H1 (cell line): ENCODE data around the gene KCTD16. TPM values are rescaled to one million over a fixed set of nuclear protein-coding genes. Genes with fewer than 3 reads are reported as not detected.

Experiments used
- CTCF ChIA-PET: fragments of 300-600 bp; sonication (Branson Sonifier 250); formaldehyde crosslinking; loops from one replicate; lab custom pipeline; 2021; ENCODE audit not compliant: partially characterized antibody; lab: Charles Lee
- POLR2A ChIA-PET: fragments of 300-600 bp; sonication (Branson Sonifier 250); formaldehyde crosslinking; loops from one replicate; lab custom pipeline; 2021; ENCODE audit warnings: inconsistent platforms; ENCODE audit not compliant: partially characterized antibody; lab: Charles Lee
- DNase-seq, 2 experiments: peaks; one replicate each; pipeline versions ENCODE4 v3.0.0 to v3.0.0-alpha.2; 2010 to 2022; ENCODE audit warnings: low spot score in 2 of 2, low read depth in 1 of 2, mixed read lengths in 1 of 2
- FAIRE-seq: peaks from 2 replicates; lab custom pipeline; 2011; peaks lifted over from hg19 to GRCh38; lab: Jason Lieb, UNC
- H2AFZ ChIP-seq: 2 replicates; pipeline ENCODE4 v1.8.1; 2012; ENCODE audit warnings: low read length, inconsistent platforms
- H2AK5ac ChIP-seq: 2 replicates; pipeline ENCODE4 v1.6.1; 2013; ENCODE audit warnings: low read depth, low read length
- H2BK120ac ChIP-seq: replicated peaks from 2 replicates; pipeline ENCODE3; 2013; ENCODE audit warnings: low read depth, low read length, inconsistent platforms
- H2BK12ac ChIP-seq: 2 replicates; pipeline ENCODE4 v1.6.1; 2013; ENCODE audit warnings: low read depth, low read length
- H2BK15ac ChIP-seq: 2 replicates; pipeline ENCODE4 v1.6.1; 2013; ENCODE audit warnings: low read length
- H2BK20ac ChIP-seq: 2 replicates; pipeline ENCODE4 v1.6.1; 2013; ENCODE audit warnings: low read length
- H2BK5ac ChIP-seq: 2 replicates; pipeline ENCODE4 v1.6.1; 2013; ENCODE audit warnings: low read depth, low read length
- H3K14ac ChIP-seq: 2 replicates; pipeline ENCODE4 v1.6.1; 2013; ENCODE audit warnings: inconsistent platforms; ENCODE audit not compliant: insufficient read length
- H3K18ac ChIP-seq: 2 replicates; pipeline ENCODE4 v1.6.1; 2013; ENCODE audit warnings: low read length; ENCODE audit errors: extremely low read depth
- H3K23ac ChIP-seq: 2 replicates; pipeline ENCODE4 v1.6.1; 2013; ENCODE audit warnings: inconsistent platforms; ENCODE audit not compliant: insufficient read length
- H3K23me2 ChIP-seq: 2 replicates; pipeline ENCODE4 v1.6.1; 2013; ENCODE audit warnings: low read depth, low read length
- H3K27ac ChIP-seq: 2 replicates; pipeline ENCODE4 v1.6.1; 2011; ENCODE audit warnings: low read depth, low read length, inconsistent platforms
- H3K27me3 ChIP-seq, 4 experiments: replicated peaks in 1 of 4; 1 replicate in 1 of 4; 2 replicates in 3 of 4; pipeline versions ENCODE4 v1.6.1 to v1.8.1; 2011 to 2013; ENCODE audit warnings: low read length in 3 of 4, mild to moderate bottlenecking in 3 of 4, inconsistent platforms in 2 of 4, mixed read lengths in 2 of 4, moderate library complexity in 1 of 4; ENCODE audit not compliant: control insufficient read depth in 3 of 4, insufficient read depth in 3 of 4; ENCODE audit errors: extremely low read depth in 1 of 4
- H3K36me3 ChIP-seq, 4 experiments: 2 replicates each; pipeline versions ENCODE4 v1.6.1 to v1.8.1; 2011 to 2013; ENCODE audit warnings: mild to moderate bottlenecking in 4 of 4, low read length in 3 of 4, moderate library complexity in 2 of 4, control low read depth in 1 of 4, inconsistent platforms in 1 of 4; ENCODE audit not compliant: insufficient read depth in 4 of 4, control insufficient read depth in 2 of 4
- H3K4ac ChIP-seq: replicated peaks from 2 replicates; pipeline ENCODE3; 2013; ENCODE audit warnings: low read length, low read depth, mixed read lengths, inconsistent platforms; ENCODE audit not compliant: insufficient read length
- H3K4me1 ChIP-seq, 4 experiments: replicated peaks in 1 of 4; 1 replicate in 1 of 4; 2 replicates in 3 of 4; pipeline versions ENCODE4 v1.6.1 to v1.8.1; 2011 to 2013; ENCODE audit warnings: low read length in 3 of 4, inconsistent platforms in 2 of 4, mixed read lengths in 1 of 4; ENCODE audit not compliant: insufficient read depth in 4 of 4, control insufficient read depth in 3 of 4
- H3K4me2 ChIP-seq, 2 experiments: 2 replicates each; pipeline versions ENCODE4 v1.6.1 to v1.8.1; 2011 to 2013; ENCODE audit warnings: low read depth in 2 of 2, low read length in 2 of 2, control low read depth in 1 of 2, inconsistent platforms in 1 of 2, mild to moderate bottlenecking in 1 of 2; ENCODE audit not compliant: insufficient read depth in 1 of 2
- H3K4me3 ChIP-seq, 4 experiments: fragments of 200-600, 300-600 bp in 1 of 4; sonication (generic), shearing (Covaris generic), sonication (Bioruptor Twin) in 1 of 4; 2 replicates each; pipeline versions ENCODE4 v1.5.1 to v1.8.1; 2011 to 2016; ENCODE audit warnings: low read length in 4 of 4, low read depth in 3 of 4, control low read depth in 2 of 4, inconsistent platforms in 2 of 4, mild to moderate bottlenecking in 2 of 4, mixed read lengths in 1 of 4, moderate library complexity in 1 of 4; ENCODE audit not compliant: insufficient read depth in 2 of 4; ENCODE audit errors: extremely low read depth in 1 of 4
- H3K56ac ChIP-seq: replicated peaks from 2 replicates; pipeline ENCODE3; 2013; ENCODE audit warnings: low read depth, mild to moderate bottlenecking, mixed read lengths, low read length, inconsistent platforms; ENCODE audit not compliant: insufficient read length
- H3K79me1 ChIP-seq: 2 replicates; pipeline ENCODE4 v1.6.1; 2013; ENCODE audit warnings: low read depth, low read length, control low read depth
- H3K79me2 ChIP-seq, 2 experiments: 2 replicates each; pipeline versions ENCODE4 v1.6.1 to v1.8.1; 2012 to 2013; ENCODE audit warnings: low read length in 2 of 2, mild to moderate bottlenecking in 2 of 2, inconsistent platforms in 1 of 2; ENCODE audit not compliant: insufficient read depth in 2 of 2, control insufficient read depth in 1 of 2
- H3K9ac ChIP-seq, 4 experiments: replicated peaks in 1 of 4; 1 replicate in 1 of 4; 2 replicates in 3 of 4; pipeline versions ENCODE4 v1.6.1 to v1.8.1; 2011 to 2013; ENCODE audit warnings: low read depth in 3 of 4, low read length in 3 of 4, control low read depth in 2 of 4, mild to moderate bottlenecking in 2 of 4, moderate library complexity in 2 of 4, inconsistent platforms in 1 of 4; ENCODE audit errors: extremely low read depth in 1 of 4
- H3K9me3 ChIP-seq, 2 experiments: 2 replicates each; pipeline versions ENCODE4 v1.6.1 to v1.8.1; 2012 to 2013; ENCODE audit warnings: mild to moderate bottlenecking in 2 of 2, moderate library complexity in 2 of 2, control low read depth in 1 of 2, inconsistent platforms in 1 of 2, low read depth in 1 of 2, low read length in 1 of 2, mixed read lengths in 1 of 2; ENCODE audit not compliant: insufficient read depth in 2 of 2
- H4K20me1 ChIP-seq, 2 experiments: replicated peaks in 1 of 2; 2 replicates each; pipeline versions ENCODE3 to v1.8.1; 2011 to 2013; ENCODE audit warnings: inconsistent platforms in 2 of 2, low read length in 2 of 2, mild to moderate bottlenecking in 1 of 2; ENCODE audit not compliant: insufficient read depth in 2 of 2, control insufficient read depth in 1 of 2
- H4K5ac ChIP-seq: 2 replicates; pipeline ENCODE4 v1.6.1; 2013; ENCODE audit warnings: low read length, low read depth, mixed read lengths, inconsistent platforms; ENCODE audit not compliant: insufficient read length
- H4K8ac ChIP-seq: 2 replicates; pipeline ENCODE4 v1.8.0; 2013; ENCODE audit warnings: mild to moderate bottlenecking, moderate library complexity, low read length, inconsistent platforms; ENCODE audit not compliant: insufficient read depth; ENCODE audit errors: extremely low read depth
- H4K91ac ChIP-seq: replicated peaks from 2 replicates; pipeline ENCODE3; 2013; ENCODE audit warnings: low read length, mixed read lengths, inconsistent platforms; ENCODE audit not compliant: insufficient read length
- POU5F1 ChIP-seq: IDR thresholded peaks from 2 replicates; pipeline ENCODE4 v1.6.1; 2011; ENCODE audit warnings: low read depth, mild to moderate bottlenecking, low read length, moderate library complexity
- RXRA ChIP-seq: IDR thresholded peaks from 2 replicates; pipeline ENCODE4 v1.6.1; 2011; ENCODE audit warnings: low read depth, mild to moderate bottlenecking, low read length, moderate library complexity; ENCODE audit not compliant: insufficient read depth
- SRF ChIP-seq: IDR thresholded peaks from 2 replicates; pipeline ENCODE4 v1.6.1; 2011; ENCODE audit warnings: mild to moderate bottlenecking, low read depth, low read length, moderate library complexity
- WGBS, 2 experiments: shearing (Covaris generic) in 1 of 2; methylation state at CpG; one replicate each; pipeline versions ENCODE4 v1.1.6 to v1.1.7; 2013 to 2015; ENCODE audit warnings: low lambda C conversion rate in 2 of 2, mixed read lengths in 2 of 2, inconsistent platforms in 1 of 2, low coverage in 1 of 2, missing lambda C conversion rate in 1 of 2; ENCODE audit not compliant: insufficient replicate concordance in 2 of 2, insufficient coverage in 1 of 2, insufficient read length in 1 of 2; ENCODE audit errors: extremely low coverage in 1 of 2, missing lambda C conversion rate in 1 of 2; 5-methylcytosine and 5-hydroxymethylcytosine counted together
- polyA plus RNA-seq, 7 experiments: library from polyadenylated mRNA; depleted of rRNA in 3 of 7; stranded (reverse) in 5 of 7; unstranded in 2 of 7; fragments of >200 nt in 5 of 7; fragments of 200-250 nt in 2 of 7; gene quantifications; 1 replicate in 5 of 7; 2 replicates in 1 of 7; 4 replicates in 1 of 7; pipeline versions ENCODE4 v1.2.1 to v1.2.3, GENCODE V29; 2011 to 2013; ENCODE audit warnings: missing spikeins in 2 of 7, mixed read lengths in 2 of 7
- total RNA-seq: library from RNA; stranded (reverse); fragmentation: NEBNext Ultra II Directional; extraction: Animal tissue kit (Norgen Biotek cat#: 25700); gene quantifications from 2 replicates; pipeline ENCODE4 v1.2.1, GENCODE V29; 2021

The KCTD16 gene
- total and polyA plus RNA-seq, 2 of the 8 experiments (the other 6 are each of a cell fraction or from before 2014, with no cell fraction given), result 0.03 to 0.24 TPM

DNA sequence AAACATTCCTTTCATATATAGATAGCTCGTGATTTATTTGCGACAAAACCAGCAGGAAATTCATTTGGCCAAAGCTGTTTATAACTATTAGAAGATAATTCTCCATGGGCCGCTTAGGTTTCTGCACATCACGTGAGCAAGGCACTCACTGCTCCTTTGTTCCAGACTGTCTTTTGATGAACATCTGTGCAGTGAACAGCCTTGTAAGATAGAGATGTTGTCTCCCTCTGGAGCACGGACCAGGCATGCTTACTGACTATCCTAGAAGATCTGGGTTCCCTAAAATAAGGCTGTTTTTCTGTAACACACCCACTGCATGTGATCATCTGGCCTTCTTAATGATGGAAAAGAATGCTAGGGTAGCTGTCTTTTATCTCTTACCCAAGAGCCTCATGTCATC, 31.1 kb upstream of the KCTD16 start:
- no peak overlapping the region for H4K8ac ChIP-seq
- no peak overlapping the region for H3K4ac ChIP-seq
- no peaks in the 10 kb centered on the region for H3K27me3 ChIP-seq
- no peak overlapping the region for H2AFZ ChIP-seq
- DNase-seq (no peak), FAIRE-seq (no peak)
- H2BK15ac ChIP-seq, result no peak overlapping the region
- H2AK5ac ChIP-seq, result no peak overlapping the region
- H3K18ac ChIP-seq, result no peak overlapping the region
- no peak overlapping the region for H3K9ac ChIP-seq
- H3K4me3 ChIP-seq, result no peak overlapping the region
- H4K5ac ChIP-seq, result no peak overlapping the region
- no peaks in the 10 kb centered on the region for H3K9me3 ChIP-seq
- H3K23me2 ChIP-seq, result peaks cover 2% of the 10 kb centered on the region; the same call in 1 of the 2 replicates
- no peaks in the 10 kb centered on the region for H3K36me3 ChIP-seq
- 91% methylated on average over 5 of the region's 5 CpGs; no CpG with 5 or more reads in 1 of the 2 experiments for WGBS, 2 experiments
- 0 out of 7 replicates have a peak, but pooled peaks cover 0 to 2% (median 0%) of the 10 kb centered on the region in 4 experiments for H3K4me1 ChIP-seq
- H3K56ac ChIP-seq, result no peak overlapping the region
- H4K20me1 ChIP-seq, result no peaks in the 10 kb centered on the region
- no peak overlapping the region for H4K91ac ChIP-seq
- H2BK120ac ChIP-seq, result no peak overlapping the region
- H3K4me2 ChIP-seq, result no peak overlapping the region
- no peaks in the 10 kb centered on the region for H3K79me1 ChIP-seq
- H3K14ac ChIP-seq, result no peak overlapping the region
- H2BK5ac ChIP-seq, result no peak overlapping the region
- no peaks in the 10 kb centered on the region for H3K79me2 ChIP-seq
- ChIA-PET CTCF (interaction anchor here (0.6 to 2.9 kb wide), 7 partner anchors 18 to 1138 kb away, joined by 3 to 9 read pairs (median 3); no protein-coding TSS in a partner anchor), POLR2A (no interaction called here)
- no peak overlapping the region for H2BK20ac ChIP-seq
- H2BK12ac ChIP-seq, result no peak overlapping the region
- no peak overlapping the region for H3K27ac ChIP-seq
- H3K23ac ChIP-seq, result no peak overlapping the region
- TF ChIP-seq RXRA, result no peak
- TF ChIP-seq SRF, result no peak
- TF ChIP-seq POU5F1, result no peak
